ENCODE data around the gene SRP14.
A peak's percentile ranks its signal among the peaks of the same experiment; 100 is the strongest.
"Not testable (repeated sequence)": the region's sequence is repeated elsewhere in the genome, so short reads cannot be mapped to it uniquely, and the experiment has no call there.

Gene SRP14

GRCh38 chr15:40038638-40039543, at the start of gene SRP14:
TSS of gene SRP14 (minus strand) at chr15:40039181. CDS start at chr15:40039116, 65 bp downstream.
- H3K4me1 Mint-ChIP-seq, result peaks cover 51% of the 10 kb centered on the region
- peak within 1 kb of the TSS; percentile 98 for H3K4me3 Mint-ChIP-seq
- peak; percentile 96 for ATAC-seq
- no peaks in the 10 kb centered on the region for H3K27me3 Mint-ChIP-seq
- H3K36me3 Mint-ChIP-seq (ENCODE audit: low read depth), result peaks cover 47% of the 10 kb centered on the region
- DNase-seq, result peak; percentile 95
- no peaks in the 10 kb centered on the region for H3K9me3 Mint-ChIP-seq
- H3K27ac Mint-ChIP-seq, result peak within 1 kb of the TSS; percentile 90

GRCh38 chr15:40087991-40088928, 49.3 kb upstream of the SRP14 start:
- H3K4me1 Mint-ChIP-seq, result peaks cover 11% of the 10 kb centered on the region
- ATAC-seq (peak; percentile 35), DNase-seq (no peak)
- no peaks in the 10 kb centered on the region for H3K36me3 Mint-ChIP-seq (ENCODE audit: low read depth)
- H3K27ac Mint-ChIP-seq, result no peak overlapping the region
- H3K4me3 Mint-ChIP-seq, result no peak overlapping the region
- H3K27me3 Mint-ChIP-seq, result peaks cover 14% of the 10 kb centered on the region
- no peaks in the 10 kb centered on the region for H3K9me3 Mint-ChIP-seq

- Mint-ChIP-seq H3K9me3 (no peaks in the 10 kb centered on the region), H3K27me3 (peaks cover 16% of the 10 kb centered on the region), H3K36me3 (ENCODE audit: low read depth) (no peaks in the 10 kb centered on the region), H3K4me3 (no peak overlapping the region), H3K4me1 (peaks cover 16% of the 10 kb centered on the region), H3K27ac (no peak overlapping the region)
- ATAC-seq (no peak), DNase-seq (no peak)
Measured at GRCh38 chr15:40087068-40087810, 48.3 kb upstream of the SRP14 start.

GRCh38 chr15:40085266-40085665, 46.3 kb upstream of the SRP14 start:
- Mint-ChIP-seq H3K9me3 (no peaks in the 10 kb centered on the region), H3K27me3 (peaks cover 30% of the 10 kb centered on the region), H3K27ac (no peak overlapping the region), H3K4me1 (peaks cover 35% of the 10 kb centered on the region), H3K4me3 (no peak overlapping the region), H3K36me3 (ENCODE audit: low read depth) (no peaks in the 10 kb centered on the region)
- DNase-seq (no peak), ATAC-seq (no peak)

- DNase-seq (no peak), ATAC-seq (no peak)
- no peak overlapping the region for H3K4me3 Mint-ChIP-seq
- no peaks in the 10 kb centered on the region for H3K36me3 Mint-ChIP-seq (ENCODE audit: low read depth)
- H3K4me1 Mint-ChIP-seq, result peaks cover 38% of the 10 kb centered on the region
- no peak overlapping the region for H3K27ac Mint-ChIP-seq
- H3K27me3 Mint-ChIP-seq, result peaks cover 30% of the 10 kb centered on the region
- no peaks in the 10 kb centered on the region for H3K9me3 Mint-ChIP-seq
Measured at GRCh38 chr15:40084650-40085049, 45.7 kb upstream of the SRP14 start.

GRCh38 chr15:40082195-40082883, 43.4 kb upstream of the SRP14 start:
- H3K9me3 Mint-ChIP-seq, result no peaks in the 10 kb centered on the region
- peaks cover 38% of the 10 kb centered on the region for H3K4me1 Mint-ChIP-seq
- no peak overlapping the region for H3K4me3 Mint-ChIP-seq
- no peak overlapping the region for H3K27ac Mint-ChIP-seq
- no peaks in the 10 kb centered on the region for H3K36me3 Mint-ChIP-seq (ENCODE audit: low read depth)
- peaks cover 30% of the 10 kb centered on the region for H3K27me3 Mint-ChIP-seq
- DNase-seq, result no peak
- ATAC-seq, result no peak

GRCh38 chr15:40081691-40082194, 42.8 kb upstream of the SRP14 start:
- peak overlapping the region; percentile 32 for H3K4me3 Mint-ChIP-seq

GRCh38 chr15:40080847-40081246, 41.9 kb upstream of the SRP14 start:
- no peaks in the 10 kb centered on the region for H3K36me3 Mint-ChIP-seq (ENCODE audit: low read depth)
- no peaks in the 10 kb centered on the region for H3K9me3 Mint-ChIP-seq
- DNase-seq (no peak), ATAC-seq (no peak)
- peak overlapping the region; percentile 52 for H3K27ac Mint-ChIP-seq
- H3K27me3 Mint-ChIP-seq, result peaks cover 30% of the 10 kb centered on the region
- H3K4me1 Mint-ChIP-seq, result peaks cover 38% of the 10 kb centered on the region
- H3K4me3 Mint-ChIP-seq, result peak overlapping the region; percentile 24

More at GRCh38 chr15:40081691-40082194, 42.8 kb upstream of the SRP14 start:
- no peaks in the 10 kb centered on the region for H3K9me3 Mint-ChIP-seq
- DNase-seq (no peak), ATAC-seq (peak; percentile 55)
- H3K4me1 Mint-ChIP-seq, result peaks cover 38% of the 10 kb centered on the region
- peak overlapping the region; percentile 50 for H3K27ac Mint-ChIP-seq
- H3K36me3 Mint-ChIP-seq (ENCODE audit: low read depth), result no peaks in the 10 kb centered on the region
- peaks cover 30% of the 10 kb centered on the region for H3K27me3 Mint-ChIP-seq

GRCh38 chr15:40080104-40080503, 41.1 kb upstream of the SRP14 start:
- Mint-ChIP-seq H3K9me3 (no peaks in the 10 kb centered on the region), H3K4me1 (peaks cover 38% of the 10 kb centered on the region), H3K27me3 (peaks cover 30% of the 10 kb centered on the region), H3K27ac (no peak overlapping the region), H3K36me3 (ENCODE audit: low read depth) (no peaks in the 10 kb centered on the region), H3K4me3 (no peak overlapping the region)
- no peak for ATAC-seq
- DNase-seq, result no peak

- Mint-ChIP-seq H3K27me3 (peaks cover 25% of the 10 kb centered on the region), H3K4me1 (peaks cover 34% of the 10 kb centered on the region), H3K4me3 (no peak overlapping the region), H3K36me3 (ENCODE audit: low read depth) (no peaks in the 10 kb centered on the region), H3K27ac (no peak overlapping the region), H3K9me3 (no peaks in the 10 kb centered on the region)
- no peak for DNase-seq
- ATAC-seq, result no peak
Measured at GRCh38 chr15:40079456-40079855, 40.5 kb upstream of the SRP14 start.

- Mint-ChIP-seq H3K27ac (no peak overlapping the region), H3K36me3 (ENCODE audit: low read depth) (no peaks in the 10 kb centered on the region)
- DNase-seq, result no peak
Measured at GRCh38 chr15:40075298-40076044, 36.5 kb upstream of the SRP14 start.

GRCh38 chr15:40074656-40075055, 35.7 kb upstream of the SRP14 start:
- H3K27ac Mint-ChIP-seq; H3K36me3 Mint-ChIP-seq (ENCODE audit: low read depth); H3K4me3 Mint-ChIP-seq; H3K27me3 Mint-ChIP-seq; H3K9me3 Mint-ChIP-seq; DNase-seq; ATAC-seq: not testable (repeated sequence)
- H3K4me1 Mint-ChIP-seq, result peaks cover 16% of the 10 kb centered on the region

More at GRCh38 chr15:40075298-40076044, 36.5 kb upstream of the SRP14 start:
- ATAC-seq, result no peak
- Mint-ChIP-seq H3K4me1 (peaks cover 18% of the 10 kb centered on the region), H3K4me3 (no peak overlapping the region), H3K27me3 (peaks cover 3% of the 10 kb centered on the region), H3K9me3 (no peaks in the 10 kb centered on the region)

All from activated naive CD8-positive, alpha-beta T cell treated with anti-CD3 and anti-CD28 coated beads, Interleukin-2, amount 50 U/mL, for 24 hours (primary cell).